ENCODE data around the gene HNRNPD.
A peak's percentile ranks its signal among the peaks of the same experiment; 100 is the strongest.
"Not testable (repeated sequence)": the region's sequence is repeated elsewhere in the genome, so short reads cannot be mapped to it uniquely, and the experiment has no call there.

HNRNPD gene

GRCh38 chr4:82373816-82374625 is at the start of gene HNRNPD:
Gene HNRNPD, minus strand, starts transcription at chr4:82373991. Its CDS starts 313 bp downstream, at chr4:82373678.
- peak; percentile 100 for DNase-seq (ENCODE audit: low read depth)

- DNase-seq (ENCODE audit: low read depth), result no peak
Observed at GRCh38 chr4:82422616-82423015, 48.8 kb upstream of the HNRNPD start.

- DNase-seq (ENCODE audit: low read depth), result no peak
Observed at GRCh38 chr4:82421796-82422560, 48.2 kb upstream of the HNRNPD start.

- DNase-seq (ENCODE audit: low read depth), result no peak
Observed at GRCh38 chr4:82419451-82419850, 45.7 kb upstream of the HNRNPD start.

GRCh38 chr4:82415922-82416365 is 42.2 kb upstream of the HNRNPD start:
- no peak for DNase-seq (ENCODE audit: low read depth)

GRCh38 chr4:82415061-82415460 is 41.3 kb upstream of the HNRNPD start:
- DNase-seq (ENCODE audit: low read depth), result not testable (repeated sequence)

- DNase-seq (ENCODE audit: low read depth), result no peak
Observed at GRCh38 chr4:82403725-82404124, 29.9 kb upstream of the HNRNPD start.

GRCh38 chr4:82402196-82402775 is 28.5 kb upstream of the HNRNPD start:
- no peak for DNase-seq (ENCODE audit: low read depth)

- no peak for DNase-seq (ENCODE audit: low read depth)
Observed at GRCh38 chr4:82401600-82401999, 27.8 kb upstream of the HNRNPD start.

- DNase-seq (ENCODE audit: low read depth), result no peak
Observed at GRCh38 chr4:82398263-82398662, 24.5 kb upstream of the HNRNPD start.

GRCh38 chr4:82397527-82397926 is 23.7 kb upstream of the HNRNPD start:
- DNase-seq (ENCODE audit: low read depth), result no peak

GRCh38 chr4:82394896-82395295 is 21.1 kb upstream of the HNRNPD start:
- DNase-seq (ENCODE audit: low read depth), result no peak

GRCh38 chr4:82390061-82390460 is 16.3 kb upstream of the HNRNPD start:
- DNase-seq (ENCODE audit: low read depth), result not testable (repeated sequence)

GRCh38 chr4:82388405-82388804 is 14.6 kb upstream of the HNRNPD start:
- DNase-seq (ENCODE audit: low read depth), result no peak

- DNase-seq (ENCODE audit: low read depth), result not testable (repeated sequence)
Observed at GRCh38 chr4:82386312-82386711, 12.5 kb upstream of the HNRNPD start.

GRCh38 chr4:82382751-82383150 is 9.0 kb upstream of the HNRNPD start:
- DNase-seq (ENCODE audit: low read depth), result no peak

- DNase-seq (ENCODE audit: low read depth), result no peak
Observed at GRCh38 chr4:82381661-82382296, 8.0 kb upstream of the HNRNPD start.

- no peak for DNase-seq (ENCODE audit: low read depth)
Observed at GRCh38 chr4:82381235-82381634, 7.4 kb upstream of the HNRNPD start.

GRCh38 chr4:82380831-82381230 is 7.0 kb upstream of the HNRNPD start:
- no peak for DNase-seq (ENCODE audit: low read depth)

- no peak for DNase-seq (ENCODE audit: low read depth)
Observed at GRCh38 chr4:82380344-82380743, 6.6 kb upstream of the HNRNPD start.

- no peak for DNase-seq (ENCODE audit: low read depth)
Observed at GRCh38 chr4:82376109-82376508, 2.3 kb upstream of the HNRNPD start.

GRCh38 chr4:82373486-82373815 is 340 bp downstream of the HNRNPD start:
- no peak for DNase-seq (ENCODE audit: low read depth)
